Measurements from ENCODE around the gene DPPA4. TPM values are rescaled to one million over a fixed set of nuclear protein-coding genes. Genes with fewer than 3 reads are reported as not detected.
"Not testable (repeated sequence)": the region's sequence is repeated elsewhere in the genome, so short reads cannot be mapped to it uniquely, and the experiment has no call there.

The DPPA4 gene
- total RNA-seq, 1 donor = not detected

DNA sequence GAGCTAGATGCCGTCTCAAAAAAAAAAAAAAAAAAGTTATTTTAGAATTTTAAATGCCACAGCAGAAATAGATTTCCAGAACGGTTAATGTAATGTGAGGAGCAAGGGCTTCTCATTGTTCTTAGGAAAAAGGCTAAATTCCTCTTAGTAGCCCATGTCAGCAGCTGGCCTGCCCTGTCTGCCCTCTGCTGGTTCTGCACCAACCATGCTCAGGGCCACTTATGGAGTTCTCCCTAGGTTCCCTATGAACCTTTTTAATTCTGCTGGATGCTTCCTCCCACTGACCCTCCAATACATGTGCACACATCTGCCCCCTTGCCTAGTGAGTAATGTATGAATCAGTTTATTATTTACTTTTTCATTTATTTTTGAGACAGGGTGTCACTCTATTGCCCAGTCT, 32.2 kb upstream of the DPPA4 start:
- Histone ChIP-seq H3K36me3 (ENCODE audit: insufficient read depth, low read length) (no peaks in the 10 kb centered on the region), H3K27me3 (ENCODE audit: insufficient read depth, low read length) (no peaks in the 10 kb centered on the region), H3K79me2 (ENCODE audit: insufficient read depth, low read length) (no peaks in the 10 kb centered on the region), H3K27ac (ENCODE audit: low read depth, low read length) (no peak overlapping the region), H3K9me3 (ENCODE audit: low read depth, low read length) (no peaks in the 10 kb centered on the region), H3K4me3 (ENCODE audit: insufficient read depth, low read length) (no peak overlapping the region), H2AFZ (ENCODE audit: low read length) (no peak overlapping the region), H3K4me2 (ENCODE audit: insufficient read depth, low read length) (no peak overlapping the region), H4K20me1 (ENCODE audit: insufficient read depth, low read length) (no peaks in the 10 kb centered on the region), H3K4me1 (ENCODE audit: insufficient read depth, low read length) (no peaks in the 10 kb centered on the region)
- TF ChIP-seq, protein P1, sequence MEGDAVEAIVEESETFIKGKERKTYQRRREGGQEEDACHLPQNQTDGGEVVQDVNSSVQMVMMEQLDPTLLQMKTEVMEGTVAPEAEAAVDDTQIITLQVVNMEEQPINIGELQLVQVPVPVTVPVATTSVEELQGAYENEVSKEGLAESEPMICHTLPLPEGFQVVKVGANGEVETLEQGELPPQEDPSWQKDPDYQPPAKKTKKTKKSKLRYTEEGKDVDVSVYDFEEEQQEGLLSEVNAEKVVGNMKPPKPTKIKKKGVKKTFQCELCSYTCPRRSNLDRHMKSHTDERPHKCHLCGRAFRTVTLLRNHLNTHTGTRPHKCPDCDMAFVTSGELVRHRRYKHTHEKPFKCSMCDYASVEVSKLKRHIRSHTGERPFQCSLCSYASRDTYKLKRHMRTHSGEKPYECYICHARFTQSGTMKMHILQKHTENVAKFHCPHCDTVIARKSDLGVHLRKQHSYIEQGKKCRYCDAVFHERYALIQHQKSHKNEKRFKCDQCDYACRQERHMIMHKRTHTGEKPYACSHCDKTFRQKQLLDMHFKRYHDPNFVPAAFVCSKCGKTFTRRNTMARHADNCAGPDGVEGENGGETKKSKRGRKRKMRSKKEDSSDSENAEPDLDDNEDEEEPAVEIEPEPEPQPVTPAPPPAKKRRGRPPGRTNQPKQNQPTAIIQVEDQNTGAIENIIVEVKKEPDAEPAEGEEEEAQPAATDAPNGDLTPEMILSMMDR (IDR thresholded peaks at IDR 0.05; ENCODE audit: extremely low read depth, low read depth, low read length) = no peak
- no peak for DNase-seq (ENCODE audit: insufficient read length, low spot score, missing footprints)

DNA sequence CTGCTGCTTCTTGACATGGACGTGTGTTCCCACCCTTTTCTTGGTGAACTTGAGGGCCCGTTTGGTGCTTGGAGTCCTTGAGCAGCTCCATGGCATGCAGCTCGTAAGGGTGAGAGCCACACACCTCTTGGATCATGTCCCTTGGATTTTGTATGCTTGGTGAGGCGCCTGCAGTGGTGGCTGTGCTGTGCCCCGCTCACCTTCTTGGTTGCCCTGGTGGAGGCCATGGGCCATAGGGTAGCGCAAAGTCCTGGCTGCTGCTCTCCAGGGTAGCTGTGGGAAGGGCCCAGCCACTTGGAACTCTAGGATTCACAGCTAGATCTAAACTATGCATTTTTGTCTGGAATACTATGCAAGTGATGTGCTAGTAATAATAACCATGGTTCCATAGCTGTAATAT, 26.7 kb upstream of the DPPA4 start:
- Histone ChIP-seq H4K20me1 (ENCODE audit: insufficient read depth, low read length) (no peaks in the 10 kb centered on the region), H3K27ac (ENCODE audit: low read depth, low read length) (no peak overlapping the region), H3K4me3 (ENCODE audit: insufficient read depth, low read length) (no peak overlapping the region), H3K4me1 (ENCODE audit: insufficient read depth, low read length) (no peaks in the 10 kb centered on the region), H3K36me3 (ENCODE audit: insufficient read depth, low read length) (no peaks in the 10 kb centered on the region), H3K4me2 (ENCODE audit: insufficient read depth, low read length) (no peak overlapping the region), H3K9me3 (ENCODE audit: low read depth, low read length) (no peaks in the 10 kb centered on the region), H3K79me2 (ENCODE audit: insufficient read depth, low read length) (no peaks in the 10 kb centered on the region), H2AFZ (ENCODE audit: low read length) (no peak overlapping the region), H3K27me3 (ENCODE audit: insufficient read depth, low read length) (no peaks in the 10 kb centered on the region)
- DNase-seq (ENCODE audit: insufficient read length, low spot score, missing footprints) = no peak
- TF ChIP-seq, protein P1 (IDR thresholded peaks at IDR 0.05; ENCODE audit: extremely low read depth, low read depth, low read length) = no peak

DNA sequence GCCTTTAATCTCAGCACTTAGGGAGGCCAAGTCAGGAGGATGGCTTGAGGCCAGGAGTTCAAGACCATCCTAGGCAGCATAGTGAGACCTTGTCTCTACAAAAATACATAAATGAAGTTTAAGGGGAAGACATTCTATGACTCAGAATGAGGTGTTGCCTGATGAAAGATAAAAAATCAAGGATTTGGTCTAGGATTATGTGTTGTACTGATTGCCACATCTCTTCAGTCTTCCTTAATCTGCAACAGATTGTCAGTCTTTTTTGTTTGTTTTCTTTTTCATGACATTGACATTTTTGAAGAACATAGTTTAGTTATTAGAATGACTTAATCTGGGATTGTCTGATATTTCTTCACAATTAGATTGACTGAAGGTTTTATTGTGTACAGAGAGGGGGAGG, 26.3 kb upstream of the DPPA4 start:
- DNase-seq (ENCODE audit: insufficient read length, low spot score, missing footprints) = no peak
- no peak overlapping the region for H3K4me3 ChIP-seq (ENCODE audit: insufficient read depth, low read length)
- no peaks in the 10 kb centered on the region for H3K79me2 ChIP-seq (ENCODE audit: insufficient read depth, low read length)
- no peaks in the 10 kb centered on the region for H3K4me1 ChIP-seq (ENCODE audit: insufficient read depth, low read length)
- no peaks in the 10 kb centered on the region for H3K9me3 ChIP-seq (ENCODE audit: low read depth, low read length)
- no peak overlapping the region for H2AFZ ChIP-seq (ENCODE audit: low read length)
- H3K36me3 ChIP-seq (ENCODE audit: insufficient read depth, low read length) = no peaks in the 10 kb centered on the region
- no peak overlapping the region for H3K27ac ChIP-seq (ENCODE audit: low read depth, low read length)
- H4K20me1 ChIP-seq (ENCODE audit: insufficient read depth, low read length) = no peaks in the 10 kb centered on the region
- no peaks in the 10 kb centered on the region for H3K27me3 ChIP-seq (ENCODE audit: insufficient read depth, low read length)
- H3K4me2 ChIP-seq (ENCODE audit: insufficient read depth, low read length) = no peak overlapping the region
- TF ChIP-seq, protein P1 (IDR thresholded peaks at IDR 0.05; ENCODE audit: extremely low read depth, low read depth, low read length) = no peak

DNA sequence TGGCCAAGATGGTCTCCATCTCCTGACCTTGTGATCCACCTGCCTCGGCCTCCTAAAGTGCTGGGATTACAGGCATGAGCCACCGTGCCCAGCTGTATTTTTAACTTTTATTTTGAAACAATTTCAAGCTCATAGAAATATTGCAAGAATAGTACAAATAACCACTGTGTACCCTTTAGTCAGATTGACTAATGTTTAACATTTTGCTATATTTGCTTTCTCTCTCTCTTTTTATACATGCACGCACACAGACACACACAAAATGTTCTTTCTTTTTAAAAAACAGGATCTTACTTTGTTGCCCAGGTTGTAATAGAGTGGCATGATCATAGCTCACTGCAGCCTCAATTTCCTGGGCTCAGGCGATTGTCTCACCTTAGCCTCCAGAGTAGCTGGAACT, 25.5 kb upstream of the DPPA4 start:
- no peaks in the 10 kb centered on the region for H4K20me1 ChIP-seq (ENCODE audit: insufficient read depth, low read length)
- no peak overlapping the region for H3K4me2 ChIP-seq (ENCODE audit: insufficient read depth, low read length)
- TF ChIP-seq, protein P1 (IDR thresholded peaks at IDR 0.05; ENCODE audit: extremely low read depth, low read depth, low read length) = no peak
- H3K4me1 ChIP-seq (ENCODE audit: insufficient read depth, low read length) = no peaks in the 10 kb centered on the region
- H3K4me3 ChIP-seq (ENCODE audit: insufficient read depth, low read length) = no peak overlapping the region
- H2AFZ ChIP-seq (ENCODE audit: low read length) = no peak overlapping the region
- no peaks in the 10 kb centered on the region for H3K27me3 ChIP-seq (ENCODE audit: insufficient read depth, low read length)
- no peaks in the 10 kb centered on the region for H3K9me3 ChIP-seq (ENCODE audit: low read depth, low read length)
- no peaks in the 10 kb centered on the region for H3K36me3 ChIP-seq (ENCODE audit: insufficient read depth, low read length)
- H3K79me2 ChIP-seq (ENCODE audit: insufficient read depth, low read length) = no peaks in the 10 kb centered on the region
- no peak for DNase-seq (ENCODE audit: insufficient read length, low spot score, missing footprints)
- H3K27ac ChIP-seq (ENCODE audit: low read depth, low read length) = no peak overlapping the region

DNA sequence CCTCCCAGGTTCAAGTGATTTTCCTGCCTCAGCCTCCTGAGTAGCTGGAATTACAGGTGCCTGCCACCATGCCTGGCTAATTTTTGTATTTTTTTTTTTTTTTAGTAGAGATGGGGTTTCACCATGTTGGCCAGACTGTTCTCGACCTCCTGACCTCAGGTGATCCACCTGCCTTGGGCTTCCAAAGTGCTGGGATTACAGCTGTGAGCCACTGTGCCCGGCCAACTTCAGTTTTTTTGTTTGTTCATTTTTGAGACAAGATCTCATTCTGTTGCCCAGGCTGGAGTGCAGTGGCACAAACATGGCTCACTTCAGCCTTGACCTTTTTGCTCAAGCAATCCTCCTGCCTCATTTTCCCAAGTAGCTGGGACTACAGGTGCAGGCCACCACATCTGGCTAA, 21.5 kb upstream of the DPPA4 start:
- H2AFZ ChIP-seq (ENCODE audit: low read length); H3K36me3 ChIP-seq (ENCODE audit: insufficient read depth, low read length); H3K9me3 ChIP-seq (ENCODE audit: low read depth, low read length); H3K4me3 ChIP-seq (ENCODE audit: insufficient read depth, low read length); DNase-seq (ENCODE audit: insufficient read length, low spot score, missing footprints); H3K27me3 ChIP-seq (ENCODE audit: insufficient read depth, low read length); H3K4me2 ChIP-seq (ENCODE audit: insufficient read depth, low read length); H3K4me1 ChIP-seq (ENCODE audit: insufficient read depth, low read length); H3K27ac ChIP-seq (ENCODE audit: low read depth, low read length); H3K79me2 ChIP-seq (ENCODE audit: insufficient read depth, low read length); H4K20me1 ChIP-seq (ENCODE audit: insufficient read depth, low read length): not testable (repeated sequence)
